Psoas muscle (tissue), 8 donors: Measurements from ENCODE around the gene GATA5. TPM values are rescaled to one million over a fixed set of nuclear protein-coding genes. Genes with fewer than 3 reads are reported as not detected.
A peak's percentile ranks its signal among the peaks of the same experiment; 100 is the strongest.

Experiments
- ATAC-seq, 4 donors: fragments of 200-7000 bp; cut with Tn5 transposase; one replicate each; pipeline ENCODE4 v1.9.1; 2020; ENCODE audit warnings: moderate library complexity in 3 of 4, mild to moderate bottlenecking in 2 of 4
- DNase-seq, 2 donors: peaks; one replicate each; pipeline ENCODE4 v3.0.0-alpha.2; 2020
- H3K27ac ChIP-seq: fragments of 200-600 bp; one replicate; pipeline ENCODE4 v1.8.0; 2022
- H3K27me3 ChIP-seq, 3 donors: fragments of 200-600 bp in 1 of 3; one replicate each; pipeline versions ENCODE4 v1.6.1 to v1.8.0; 2013 to 2022; ENCODE audit warnings: low read length in 2 of 3, mild to moderate bottlenecking in 2 of 3, moderate library complexity in 1 of 3; ENCODE audit not compliant: insufficient read depth in 3 of 3
- H3K36me3 ChIP-seq, 2 donors: fragments of 200-600 bp in 1 of 2; one replicate each; pipeline versions ENCODE4 v1.6.1 to v1.8.0; 2013 to 2022; ENCODE audit warnings: low read depth in 1 of 2, mild to moderate bottlenecking in 1 of 2, moderate library complexity in 1 of 2; ENCODE audit not compliant: insufficient read depth in 1 of 2
- H3K4me1 ChIP-seq: fragments of 200-600 bp; one replicate; pipeline ENCODE4 v1.8.0; 2022
- H3K4me3 ChIP-seq: fragments of 200-600 bp; one replicate; pipeline ENCODE4 v1.8.0; 2022; ENCODE audit warnings: mild to moderate bottlenecking
- H3K9me3 ChIP-seq: fragments of 200-600 bp; one replicate; pipeline ENCODE4 v1.8.0; 2022
- WGBS, 3 donors: extraction: QIAGEN DNeasy Blood & Tissue Kit; methylation state at CpG; one replicate each; pipeline versions ENCODE4 v1.1.6 to v1.1.7; 2013; 5-methylcytosine and 5-hydroxymethylcytosine counted together
- intact Hi-C, 2 donors: fragments of 100-400 bp; cut with DNase I; formaldehyde crosslinking; loops; one replicate each; pipeline versions ENCODE4 v1.11.0 to v1.14.2; 2022
- polyA plus RNA-seq, 3 donors: library from polyadenylated mRNA; stranded (reverse); fragments of 200-250 nt; gene quantifications; one replicate each; pipeline ENCODE4 v1.2.3, GENCODE V29; 2013
- total RNA-seq, 4 donors: library from RNA; stranded (reverse); fragmentation: NEBNext Ultra II Directional in 2 of 4; extraction: Animal tissue kit (Norgen Biotek cat#: 25700) in 2 of 4; gene quantifications; one replicate each; pipeline versions ENCODE4 v1.2.1 to v1.2.4, GENCODE V29; 2021 to 2023
- TF ChIP-seq, protein P1 (sequence below): fragments of 200-600 bp; IDR thresholded peaks from one replicate; pipeline ENCODE4 v1.8.0; 2022; ENCODE audit warnings: antibody characterized with exemption
- donor health status: healthy with polysubstance abuse.
- donor health status: DM: no; HTN: no; CAD: no; lungs with moderate emphysema.
- donor health status: Bipolar disorder and iron deficiency.
- donor health status: healthy.
- donor health status: DM: yes; HTN: yes; CAD: no.
- donor health status: DM: no; HTN: no; CAD: no.
- donor health status: DM: no; HTN: no; CAD: no.
- donor health status: DM: yes; HTN: yes; CAD: no.

The GATA5 gene
- total and polyA plus RNA-seq, 7 donors, result 0.01 to 0.14 (median 0.08) TPM; not detected in 3

DNA sequence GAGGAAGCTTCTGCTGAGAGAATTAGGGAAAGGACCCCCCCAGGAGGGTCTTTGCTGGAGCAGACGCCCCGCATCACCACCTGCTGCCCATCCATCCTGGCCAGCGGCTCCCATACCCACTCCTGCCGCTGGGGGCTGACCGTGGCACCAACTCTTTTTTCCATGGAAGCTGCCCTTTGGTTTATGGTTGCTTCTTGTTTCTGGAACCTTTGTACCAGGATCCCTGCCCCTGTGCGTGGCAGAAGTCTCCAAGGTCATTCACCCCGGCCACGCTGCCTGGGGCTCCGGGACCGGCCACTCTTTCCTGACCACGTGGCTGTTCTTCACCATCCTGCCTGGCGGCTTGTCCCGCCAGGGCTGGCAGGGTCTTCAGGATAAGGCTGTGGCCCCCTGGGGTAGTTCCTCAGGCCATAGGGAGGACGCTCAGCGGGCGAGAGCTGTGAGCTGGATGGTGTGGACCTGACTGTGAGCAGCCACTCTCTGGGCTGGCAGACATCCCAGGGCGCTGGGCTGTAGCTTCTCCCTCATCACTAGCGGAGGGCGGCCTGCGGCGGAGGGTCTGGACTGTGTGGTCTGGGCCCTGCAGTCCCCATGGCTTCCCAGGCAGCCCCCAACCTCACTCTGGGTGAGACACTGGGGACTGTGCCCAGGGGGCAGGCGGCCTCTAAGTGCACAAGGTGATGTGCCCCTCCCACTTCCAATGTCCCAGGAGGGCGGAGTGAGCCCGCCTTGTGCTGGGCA is 25.7 kb downstream of the GATA5 start:
- ATAC-seq (peak in 2 of 4 donors; percentile 41 to 45), DNase-seq (no peak)
- WGBS, 3 donors, result 59 to 65% (median 63%) methylated on average over 24 of the region's 24 CpGs
- Histone ChIP-seq H3K4me1 (no peaks in the 10 kb centered on the region), H3K4me3 (no peak overlapping the region), H3K36me3 (no peaks in the 10 kb centered on the region), H3K27me3 (peaks cover 0 to 58% (median 11%) of the 10 kb centered on the region in 3 donors), H3K9me3 (no peaks in the 10 kb centered on the region), H3K27ac (no peak overlapping the region)
- TF ChIP-seq, protein P1, sequence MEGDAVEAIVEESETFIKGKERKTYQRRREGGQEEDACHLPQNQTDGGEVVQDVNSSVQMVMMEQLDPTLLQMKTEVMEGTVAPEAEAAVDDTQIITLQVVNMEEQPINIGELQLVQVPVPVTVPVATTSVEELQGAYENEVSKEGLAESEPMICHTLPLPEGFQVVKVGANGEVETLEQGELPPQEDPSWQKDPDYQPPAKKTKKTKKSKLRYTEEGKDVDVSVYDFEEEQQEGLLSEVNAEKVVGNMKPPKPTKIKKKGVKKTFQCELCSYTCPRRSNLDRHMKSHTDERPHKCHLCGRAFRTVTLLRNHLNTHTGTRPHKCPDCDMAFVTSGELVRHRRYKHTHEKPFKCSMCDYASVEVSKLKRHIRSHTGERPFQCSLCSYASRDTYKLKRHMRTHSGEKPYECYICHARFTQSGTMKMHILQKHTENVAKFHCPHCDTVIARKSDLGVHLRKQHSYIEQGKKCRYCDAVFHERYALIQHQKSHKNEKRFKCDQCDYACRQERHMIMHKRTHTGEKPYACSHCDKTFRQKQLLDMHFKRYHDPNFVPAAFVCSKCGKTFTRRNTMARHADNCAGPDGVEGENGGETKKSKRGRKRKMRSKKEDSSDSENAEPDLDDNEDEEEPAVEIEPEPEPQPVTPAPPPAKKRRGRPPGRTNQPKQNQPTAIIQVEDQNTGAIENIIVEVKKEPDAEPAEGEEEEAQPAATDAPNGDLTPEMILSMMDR, result no peak
- intact Hi-C loops, result no loop called here

DNA sequence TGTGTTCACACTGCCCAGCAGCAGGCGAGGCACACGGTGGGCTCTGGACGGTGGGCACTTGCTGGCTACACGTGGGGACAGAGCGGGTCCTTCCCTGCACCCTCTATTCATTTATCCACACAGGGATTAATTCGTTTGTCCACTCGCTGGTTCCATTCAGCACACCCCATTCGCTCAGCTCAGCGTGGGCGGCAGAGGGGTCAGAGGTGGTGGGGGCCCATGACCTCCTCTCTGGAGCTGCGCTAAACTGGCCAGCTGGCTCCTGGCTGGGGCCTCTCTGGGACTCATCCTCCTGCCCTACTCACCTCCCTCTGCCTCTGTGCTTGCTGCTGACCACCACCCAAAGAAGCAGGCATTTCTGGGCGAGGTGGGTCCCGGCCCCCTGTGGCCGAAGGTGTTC is 27.0 kb downstream of the GATA5 start:
- Histone ChIP-seq H3K27ac (no peak overlapping the region), H3K4me3 (no peak overlapping the region), H3K4me1 (no peaks in the 10 kb centered on the region), H3K27me3 (peaks cover 0 to 66% (median 8%) of the 10 kb centered on the region in 3 donors), H3K36me3 (no peaks in the 10 kb centered on the region), H3K9me3 (no peaks in the 10 kb centered on the region)
- intact Hi-C loops, result no loop called here
- TF ChIP-seq, protein P1, result no peak
- DNase-seq, result no peak
- ATAC-seq, result no peak
- WGBS, 3 donors, result 67 to 71% (median 68%) methylated on average over 10 to 14 of the region's 14 CpGs

DNA sequence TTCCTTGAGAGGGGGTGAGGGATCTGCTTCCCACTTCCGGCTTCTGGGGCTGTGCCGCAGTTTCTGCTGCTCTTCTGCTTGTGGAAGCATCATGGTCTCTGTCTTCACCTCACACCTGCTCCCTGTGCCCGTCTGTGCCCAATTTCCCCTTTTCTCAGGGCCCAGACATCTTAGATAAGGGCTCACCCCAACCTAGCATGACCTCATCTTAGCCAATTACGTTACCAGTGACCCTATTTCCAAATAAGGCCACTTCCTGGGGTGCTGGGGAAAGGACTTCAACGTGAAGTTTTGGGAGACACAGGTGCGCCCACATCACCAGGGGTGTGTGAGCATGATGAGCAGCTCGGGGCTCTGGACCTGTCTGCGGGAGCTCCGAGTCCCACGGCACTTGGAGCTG is 27.8 kb downstream of the GATA5 start:
- Histone ChIP-seq H3K9me3 (no peaks in the 10 kb centered on the region), H3K4me1 (no peaks in the 10 kb centered on the region), H3K4me3 (no peak overlapping the region), H3K36me3 (no peaks in the 10 kb centered on the region), H3K27ac (no peak overlapping the region), H3K27me3 (peaks cover 0 to 66% (median 8%) of the 10 kb centered on the region in 3 donors)
- intact Hi-C loops, result no loop called here
- ATAC-seq, result no peak
- no peak for DNase-seq
- TF ChIP-seq, protein P1, result no peak
- WGBS, 3 donors, result 75 to 84% (median 75%) methylated on average over 10 of the region's 10 CpGs

DNA sequence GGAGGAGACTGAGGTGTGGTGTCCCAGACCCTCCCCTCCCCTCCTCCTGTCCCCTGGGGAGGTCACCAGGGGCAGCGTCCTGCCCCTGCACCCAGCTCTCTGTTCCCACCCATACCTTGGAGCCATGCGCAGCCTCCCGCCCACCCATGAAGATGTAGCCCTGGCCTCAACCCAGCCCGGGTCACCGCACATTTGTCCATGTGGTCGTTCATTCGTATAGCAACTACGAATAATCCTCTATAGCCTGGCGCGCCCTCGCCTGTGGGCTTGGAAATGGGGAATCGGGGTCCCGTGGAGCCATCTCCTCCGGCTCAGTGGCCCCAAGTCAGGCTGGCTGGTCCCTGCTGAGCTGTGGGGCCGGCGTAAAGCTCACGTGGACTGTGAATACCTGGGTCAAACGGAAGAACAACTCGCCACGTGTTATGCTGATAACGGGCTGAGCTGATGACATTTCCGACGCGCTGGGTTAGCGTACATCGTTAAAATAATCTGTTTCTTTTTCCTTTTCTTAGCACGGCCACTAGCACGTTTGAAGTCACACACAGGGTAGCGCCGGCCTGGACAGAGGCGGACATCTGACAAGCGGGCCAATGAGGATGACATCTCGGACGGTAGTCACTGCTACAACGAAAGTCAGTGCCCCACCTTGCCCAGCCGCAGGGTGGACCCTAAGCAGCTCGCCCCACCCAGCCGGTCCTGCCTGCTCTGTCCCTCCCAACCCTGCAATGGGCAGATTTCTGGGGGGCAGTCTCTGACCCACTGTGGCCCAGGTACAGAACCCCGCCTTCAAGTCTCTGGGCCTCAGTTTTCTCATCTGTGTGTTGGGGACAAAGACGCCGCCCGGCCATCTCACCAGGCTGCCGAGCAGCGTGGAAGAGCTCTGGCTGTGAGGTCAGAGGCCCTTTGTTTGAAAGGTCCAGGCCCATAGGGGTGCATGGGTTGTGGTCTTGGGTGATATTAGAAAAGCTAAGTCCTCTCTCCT is 28.6 kb downstream of the GATA5 start:
- Histone ChIP-seq H3K36me3 (no peaks in the 10 kb centered on the region), H3K4me1 (no peaks in the 10 kb centered on the region), H3K9me3 (no peaks in the 10 kb centered on the region), H3K4me3 (no peak overlapping the region), H3K27ac (no peak overlapping the region), H3K27me3 (peaks cover 0 to 57% (median 10%) of the 10 kb centered on the region in 3 donors)
- ATAC-seq (no peak), DNase-seq (no peak)
- intact Hi-C loops, result loop anchor here in 1 of 2 donors (2.0 kb wide), 1 partner anchor 26 kb away; no protein-coding TSS in a partner anchor
- TF ChIP-seq, protein P1, result no peak
- 83 to 87% (median 84%) methylated on average over 44 of the region's 44 CpGs for WGBS, 3 donors
